Activated CD4-positive, alpha-beta T cell treated with anti-CD3 and anti-CD28 coated beads for 24 hours (primary cell): ENCODE measurements around the gene RNF183.
"Not testable (repeated sequence)": the region's sequence is repeated elsewhere in the genome, so short reads cannot be mapped to it uniquely, and the experiment has no call there.

Experiments used
- DNase-seq, 2 donors: peaks; one replicate each; pipeline ENCODE4 v3.0.0-alpha.2; 2020; ENCODE audit warnings: low read depth in 2 of 2

RNF183 gene

GRCh38 chr9:113274474-113275156, 28.6 kb downstream of the RNF183 start:
- peak in 1 of 2 donors; percentile 35 for DNase-seq

GRCh38 chr9:113269871-113270270, 33.3 kb downstream of the RNF183 start:
- DNase-seq = no peak

GRCh38 chr9:113269355-113269754, 33.8 kb downstream of the RNF183 start:
- no peak for DNase-seq

- DNase-seq = no peak
Measured at GRCh38 chr9:113267911-113268566, 35.1 kb downstream of the RNF183 start.

- no peak for DNase-seq
Measured at GRCh38 chr9:113266174-113266573, 37.0 kb downstream of the RNF183 start.

- no peak for DNase-seq
Measured at GRCh38 chr9:113261917-113262671, 41.1 kb downstream of the RNF183 start.

GRCh38 chr9:113258282-113258681, 44.9 kb downstream of the RNF183 start:
- DNase-seq = no peak

- DNase-seq = no peak
Measured at GRCh38 chr9:113257863-113258262, 45.3 kb downstream of the RNF183 start.

- DNase-seq = no peak
Measured at GRCh38 chr9:113255438-113255837, 47.7 kb downstream of the RNF183 start.

- no peak for DNase-seq
Measured at GRCh38 chr9:113254991-113255390, 48.2 kb downstream of the RNF183 start.

GRCh38 chr9:113250807-113251206, 52.4 kb downstream of the RNF183 start:
- DNase-seq = no peak

- not testable (repeated sequence) for DNase-seq
Measured at GRCh38 chr9:113249661-113250060, 53.5 kb downstream of the RNF183 start.

GRCh38 chr9:113247640-113248039, 55.5 kb downstream of the RNF183 start:
- DNase-seq = no peak
